K562 (cell line): ENCODE measurements around the gene ACOT13.
"Not testable (repeated sequence)": the region's sequence is repeated elsewhere in the genome, so short reads cannot be mapped to it uniquely, and the experiment has no call there.

ENCODE experiments used
- CEBPB ChIP-seq: fragments of 450-650 bp; IDR thresholded peaks from 2 replicates; pipeline ENCODE4 v1.6.1; 2016; ENCODE audit warnings: missing genetic modification characterization, missing compliant biosample characterization
- HIVEP1 ChIP-seq: fragments of 250-450 bp; sonication (Bioruptor Pico); IDR thresholded peaks from 2 replicates; pipeline ENCODE4 v1.4.0; 2020; ENCODE audit warnings: mild to moderate bottlenecking
- PREB ChIP-seq: sonication (generic); formaldehyde crosslinking; IDR thresholded peaks from 2 replicates; pipeline ENCODE4 v1.8.1; 2023; ENCODE audit warnings: mild to moderate bottlenecking, missing genetic modification reagents
- ZNF274 ChIP-seq: IDR thresholded peaks from 2 replicates; pipeline ENCODE4 v1.6.1; 2011; ENCODE audit warnings: low read depth, mild to moderate bottlenecking, low read length, moderate library complexity, borderline replicate concordance

- TF ChIP-seq PREB; CEBPB (tag); HIVEP1 (CRISPR knock-in tag); ZNF274: not testable (repeated sequence)
Measured at GRCh38 chr6:24670492-24670891, 3.6 kb downstream of the ACOT13 start.
